ENCODE results near the gene ACOT8.

GRCh38 chr20:45887346-45887715 is 30.1 kb upstream of the ACOT8 start, which contains the start of gene SPATA25:
- TF ChIP-seq, protein P1, sequence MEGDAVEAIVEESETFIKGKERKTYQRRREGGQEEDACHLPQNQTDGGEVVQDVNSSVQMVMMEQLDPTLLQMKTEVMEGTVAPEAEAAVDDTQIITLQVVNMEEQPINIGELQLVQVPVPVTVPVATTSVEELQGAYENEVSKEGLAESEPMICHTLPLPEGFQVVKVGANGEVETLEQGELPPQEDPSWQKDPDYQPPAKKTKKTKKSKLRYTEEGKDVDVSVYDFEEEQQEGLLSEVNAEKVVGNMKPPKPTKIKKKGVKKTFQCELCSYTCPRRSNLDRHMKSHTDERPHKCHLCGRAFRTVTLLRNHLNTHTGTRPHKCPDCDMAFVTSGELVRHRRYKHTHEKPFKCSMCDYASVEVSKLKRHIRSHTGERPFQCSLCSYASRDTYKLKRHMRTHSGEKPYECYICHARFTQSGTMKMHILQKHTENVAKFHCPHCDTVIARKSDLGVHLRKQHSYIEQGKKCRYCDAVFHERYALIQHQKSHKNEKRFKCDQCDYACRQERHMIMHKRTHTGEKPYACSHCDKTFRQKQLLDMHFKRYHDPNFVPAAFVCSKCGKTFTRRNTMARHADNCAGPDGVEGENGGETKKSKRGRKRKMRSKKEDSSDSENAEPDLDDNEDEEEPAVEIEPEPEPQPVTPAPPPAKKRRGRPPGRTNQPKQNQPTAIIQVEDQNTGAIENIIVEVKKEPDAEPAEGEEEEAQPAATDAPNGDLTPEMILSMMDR (IDR thresholded peaks at IDR 0.05) = no peak
- TF ChIP-seq ZFX (IDR thresholded peaks at IDR 0.05; ENCODE audit: borderline replicate concordance) = no peak
